SHP77 (cell line): Measurements from ENCODE around the gene NUP210L.

Source experiments
- DNase-seq, 2 experiments: peaks; one replicate each; lab custom pipeline; 2025; lab: John Stamatoyannopoulos, UW

NUP210L gene

GRCh38 chr1:154154534-154155191 lies at the start of gene NUP210L:
NUP210L (minus strand) TSS chr1:154155073.
- no peak for DNase-seq

DNA sequence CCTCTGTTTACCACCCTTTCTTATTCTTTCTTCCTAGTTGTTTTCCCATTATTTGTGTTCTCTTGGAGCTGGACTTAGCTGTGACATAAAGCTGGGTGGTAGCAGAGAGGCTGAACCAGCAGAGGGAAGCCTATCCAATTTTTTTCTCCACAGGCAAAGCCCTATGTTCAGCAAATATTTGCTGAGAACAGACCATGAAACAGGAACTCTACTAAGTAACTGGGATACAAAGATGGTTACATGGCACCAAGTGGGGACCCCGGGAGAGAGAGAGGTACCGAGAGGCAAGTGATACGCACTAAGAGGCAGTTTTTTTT lies 44.6 kb upstream of the NUP210L start:
- DNase-seq = no peak

- DNase-seq = peak; percentile 49 to 84
Observed at GRCh38 chr1:154198756-154199562, 44.1 kb upstream of the NUP210L start.

- peak; percentile 88 to 94 for DNase-seq
Observed at GRCh38 chr1:154193821-154194220, 38.9 kb upstream of the NUP210L start.

GRCh38 chr1:154192476-154192875 lies 37.6 kb upstream of the NUP210L start:
- no peak for DNase-seq

GRCh38 chr1:154191990-154192461 lies 37.2 kb upstream of the NUP210L start, which contains the start of gene TPM3:
TPM3 (minus strand) TSS chr1:154192100; CDS start chr1:154192018, 82 bp downstream.
- DNase-seq = no peak

- DNase-seq = peak; percentile 22 to 29
Observed at GRCh38 chr1:154190550-154190949, 35.7 kb upstream of the NUP210L start.

- no peak for DNase-seq
Observed at GRCh38 chr1:154186852-154187501, 32.1 kb upstream of the NUP210L start.

DNA sequence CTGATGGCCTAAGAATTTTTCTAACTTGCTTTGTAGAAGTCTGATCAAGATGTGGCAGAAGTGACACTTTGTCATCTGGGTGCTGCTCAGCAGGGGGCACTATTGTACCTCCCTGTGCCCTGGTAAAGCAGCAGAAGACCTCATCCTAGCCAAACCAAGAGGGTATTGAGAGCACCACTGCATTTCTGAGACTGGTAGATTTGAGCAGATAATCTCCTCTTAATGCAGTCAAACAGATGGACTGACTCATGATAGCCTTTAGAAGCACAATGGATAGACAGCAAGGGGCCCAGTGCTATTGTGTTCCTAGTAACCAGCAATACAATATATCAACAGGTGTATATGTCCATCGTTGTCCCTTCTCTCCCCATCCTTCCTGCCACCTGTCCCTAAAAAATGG lies 31.3 kb upstream of the NUP210L start:
- DNase-seq = peak; percentile 79 to 81

GRCh38 chr1:154183046-154183915 lies 28.4 kb upstream of the NUP210L start:
- peak; percentile 100 for DNase-seq

- peak; percentile 37 to 66 for DNase-seq
Observed at GRCh38 chr1:154182344-154183045, 27.6 kb upstream of the NUP210L start.

DNA sequence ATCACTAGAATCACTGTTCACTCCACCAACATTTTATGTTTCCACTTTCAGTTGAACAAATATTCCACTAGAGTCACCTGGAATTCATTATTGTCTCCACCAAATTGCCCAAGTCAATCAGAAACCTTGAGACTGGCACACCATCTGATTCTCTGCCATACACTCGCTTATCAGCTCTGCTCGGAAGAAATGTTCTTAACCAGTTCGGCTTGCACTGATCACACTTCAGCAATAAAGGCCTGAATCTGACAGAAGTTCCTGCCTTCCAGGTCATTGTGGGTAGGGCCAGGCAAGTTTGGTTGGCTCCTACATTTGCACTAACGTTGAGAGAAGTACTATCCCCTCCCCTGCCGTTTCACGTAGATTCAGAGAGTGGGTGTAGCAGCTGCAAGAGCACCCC lies 27.1 kb upstream of the NUP210L start:
- DNase-seq = no peak

DNA sequence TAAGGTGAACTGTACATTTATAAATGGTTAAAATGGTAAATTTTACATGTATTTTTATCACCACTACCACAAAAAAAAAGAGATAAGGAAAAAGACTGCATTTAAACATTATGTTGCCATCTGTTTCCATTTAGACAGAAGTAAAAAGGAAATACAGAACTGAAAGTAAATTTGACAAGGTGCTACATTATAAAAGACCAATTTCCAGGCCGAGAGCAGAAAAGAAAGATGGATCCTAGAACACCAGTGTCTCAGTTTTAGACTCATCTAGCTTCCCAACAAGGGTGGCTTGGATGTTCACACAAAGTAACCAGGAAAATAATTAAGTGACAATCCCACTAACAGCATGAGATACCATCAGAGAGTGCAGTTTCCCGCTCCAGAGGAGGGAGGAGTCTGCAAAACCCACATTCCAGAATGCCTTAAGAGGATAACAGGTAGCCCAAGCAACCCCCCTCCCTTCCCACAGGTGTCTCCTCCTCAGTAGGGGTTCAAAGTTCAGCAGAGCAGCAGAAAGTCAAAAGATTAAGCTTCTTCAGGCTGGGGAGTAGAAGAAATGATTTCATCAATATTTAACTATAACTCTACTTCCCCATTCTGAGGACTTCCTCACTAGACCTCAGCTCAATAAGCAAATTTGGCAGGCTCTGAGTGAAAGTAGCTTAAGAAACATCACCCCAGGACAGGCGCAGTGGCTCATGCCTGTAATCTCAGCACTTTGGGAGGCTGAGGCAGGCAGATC lies 25.2 kb upstream of the NUP210L start:
- DNase-seq = no peak

DNA sequence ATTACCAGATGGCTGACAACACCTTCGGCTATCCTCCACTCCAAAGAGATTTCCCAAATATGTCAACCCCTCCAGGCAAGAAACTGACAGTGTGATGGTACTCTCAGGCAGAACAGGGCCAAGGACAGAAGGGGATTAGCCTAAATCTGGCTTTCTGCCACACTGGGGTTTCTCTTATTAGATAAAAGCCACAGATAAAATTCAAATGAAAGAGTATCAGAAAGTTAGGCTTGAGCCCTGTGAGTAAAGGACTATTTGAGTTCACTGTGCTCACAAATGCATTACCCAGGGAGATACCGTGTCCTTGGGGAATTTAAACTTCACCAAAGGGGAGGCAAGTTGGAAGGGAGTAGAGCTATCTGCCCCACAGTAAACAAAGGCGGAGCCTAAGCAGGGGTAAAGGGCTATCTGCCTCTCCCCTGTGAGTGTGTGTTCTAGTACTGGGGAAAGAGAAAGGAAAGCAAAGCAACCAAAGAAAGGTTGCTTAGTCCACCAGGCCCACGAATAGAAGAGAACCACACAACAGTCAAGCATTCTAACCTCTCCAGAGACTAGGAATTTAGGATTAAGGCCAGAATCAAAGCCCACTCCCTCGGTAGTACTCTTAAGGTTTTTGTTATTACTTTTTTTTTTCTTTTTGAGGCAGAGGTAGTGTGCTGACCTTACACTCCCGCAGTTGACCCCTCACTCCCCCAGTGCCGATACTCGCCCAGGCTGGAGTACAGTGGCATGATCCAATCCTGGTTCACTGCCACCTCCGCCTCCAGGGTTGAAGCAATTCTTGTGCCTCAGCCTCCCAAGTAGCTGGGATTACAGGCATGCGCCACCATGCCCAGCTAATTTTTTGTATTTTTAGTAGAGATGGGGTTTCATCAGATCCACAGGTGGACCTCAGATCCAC lies 24.3 kb upstream of the NUP210L start:
- no peak for DNase-seq

DNA sequence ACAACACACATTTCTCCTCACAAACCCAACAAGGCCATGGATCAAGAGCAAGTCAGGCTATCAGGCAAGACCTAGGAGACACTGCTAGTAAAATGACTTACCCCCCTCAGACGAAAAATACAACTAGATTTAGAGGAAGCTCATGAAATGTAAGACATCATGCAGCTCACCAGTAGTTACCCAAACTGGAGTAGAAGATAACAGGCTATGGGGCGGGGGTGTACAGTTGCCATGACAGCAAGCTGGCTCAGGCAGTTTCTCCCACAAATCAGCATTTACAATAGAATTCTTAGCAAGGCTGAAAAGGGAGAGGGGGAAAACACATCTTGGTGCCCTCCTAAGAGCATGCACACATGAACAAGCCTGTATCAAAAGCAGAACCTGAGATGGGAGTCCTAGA lies 23.1 kb upstream of the NUP210L start:
- DNase-seq = no peak

GRCh38 chr1:154176337-154176736 lies 21.5 kb upstream of the NUP210L start:
- no peak for DNase-seq

DNA sequence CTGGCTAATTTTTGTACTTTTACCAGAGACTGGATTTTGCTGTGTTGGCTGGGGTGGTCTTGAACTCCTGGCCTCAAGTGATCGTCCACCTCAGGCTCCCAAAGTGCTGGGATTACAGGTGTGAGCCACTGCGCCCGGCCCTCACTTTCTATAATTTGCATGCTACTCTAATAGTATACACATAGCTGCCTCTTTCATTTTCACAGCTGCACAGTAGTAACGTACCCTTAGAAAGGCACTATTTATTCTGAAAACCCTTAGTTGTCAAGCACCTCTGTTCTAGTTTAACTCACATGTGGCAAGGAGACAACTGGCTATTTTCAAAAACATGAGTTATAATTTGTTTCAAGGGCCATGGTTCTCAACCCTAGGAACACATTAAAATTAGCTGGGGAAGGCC lies 19.8 kb upstream of the NUP210L start:
- no peak for DNase-seq

- no peak for DNase-seq
Observed at GRCh38 chr1:154171880-154172279, 17.0 kb upstream of the NUP210L start.

DNA sequence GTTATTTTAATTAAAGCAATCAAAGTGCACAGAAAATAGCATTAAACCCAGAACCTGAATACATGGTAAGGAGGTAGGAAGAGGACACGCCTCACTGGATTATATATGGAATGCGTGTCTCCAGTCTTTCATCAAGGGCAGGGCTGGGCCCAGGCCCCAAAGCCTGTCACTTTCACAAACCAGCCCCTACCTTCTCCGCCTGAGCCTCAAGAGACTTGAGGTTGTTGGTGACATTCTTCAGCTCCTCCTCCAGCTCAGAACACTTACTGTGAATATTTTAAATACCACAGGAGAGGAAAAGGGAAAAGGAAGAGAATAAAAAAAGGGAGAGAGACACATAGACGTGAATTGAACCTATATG lies 16.3 kb upstream of the NUP210L start:
- no peak for DNase-seq
